GM12878 (cell line): ENCODE results near the gene ADAMTS2. TPM values are rescaled to one million over a fixed set of nuclear protein-coding genes. Genes with fewer than 3 reads are reported as not detected.

Source experiments
- ATAC-seq: fragments of 200-7000 bp; cut with Tn5 transposase; 3 replicates; pipeline ENCODE4 v1.9.1; 2020; ENCODE audit warnings: mild to moderate bottlenecking, moderate library complexity
- BruUV-seq: library from RNA; stranded (reverse); fragments of 400-500 nt; replicated peaks from 2 replicates; lab custom pipeline; 2021; lab: Mats Ljungman, UMichigan
- CTCF ChIA-PET: fragments of 300-600 bp; sonication (Branson Sonifier 250); formaldehyde crosslinking; extraction: SDS; loops from one replicate; lab custom pipeline; 2021; ENCODE audit warnings: inconsistent platforms; lab: Yijun Ruan, JAX
- POLR2A ChIA-PET: fragments of 350-600 bp; formaldehyde crosslinking; extraction: SDS; loops from one replicate; lab custom pipeline; 2021; ENCODE audit warnings: inconsistent platforms; lab: Charles Lee
- RAD21 ChIA-PET: fragments of 300-600 bp; sonication (Branson Sonifier 250); formaldehyde crosslinking; loops from one replicate; lab custom pipeline; 2023; ENCODE audit warnings: antibody characterized with exemption; ENCODE audit not compliant: unreplicated experiment; lab: Charles Lee
- SMC1A ChIA-PET: fragments of 300-600 bp; sonication (Branson Sonifier 250); formaldehyde crosslinking; loops from one replicate; lab custom pipeline; 2023; ENCODE audit not compliant: unreplicated experiment, uncharacterized antibody; lab: Charles Lee
- DNase-seq: peaks from one replicate; pipeline ENCODE4 v3.0.0-alpha.2; 2011; ENCODE audit warnings: low read depth, low spot score
- FAIRE-seq: peaks from 3 replicates; lab custom pipeline; 2011; peaks lifted over from hg19 to GRCh38; lab: Jason Lieb, UNC
- H2AFZ ChIP-seq: 2 replicates; pipeline ENCODE4 v1.6.0; 2011; ENCODE audit warnings: low read depth, low read length, control low read depth; ENCODE audit not compliant: control insufficient read depth
- H3K27ac ChIP-seq: 2 replicates; pipeline ENCODE4 v1.5.1; 2011; ENCODE audit warnings: control low read depth; ENCODE audit not compliant: control insufficient read depth, insufficient read depth
- H3K27me3 ChIP-seq, 2 experiments: replicated peaks in 1 of 2; 2 replicates each; pipeline versions ENCODE4 v1.6.0 to v1.6.1; 2011; ENCODE audit warnings: low read length in 1 of 2; ENCODE audit not compliant: control insufficient read depth in 2 of 2, insufficient read depth in 2 of 2
- H3K36me3 ChIP-seq, 2 experiments: 2 replicates each; pipeline ENCODE4 v1.5.1; 2011; ENCODE audit warnings: low read length in 1 of 2; ENCODE audit not compliant: control insufficient read depth in 2 of 2, insufficient read depth in 2 of 2
- H3K4me1 ChIP-seq: 2 replicates; pipeline ENCODE4 v1.6.1; 2011; ENCODE audit warnings: mild to moderate bottlenecking, low read length, moderate library complexity, mixed read lengths; ENCODE audit not compliant: control insufficient read depth, insufficient read depth
- H3K4me2 ChIP-seq: 2 replicates; pipeline ENCODE4 v1.6.0; 2011; ENCODE audit warnings: control low read depth; ENCODE audit not compliant: control insufficient read depth, insufficient read depth
- H3K4me3 ChIP-seq: fragments of 200-600 bp; sonication (generic); 2 replicates; pipeline ENCODE4 v1.5.1; 2016
- H3K79me2 ChIP-seq: 2 replicates; pipeline ENCODE4 v1.6.0; 2011; ENCODE audit warnings: low read length; ENCODE audit not compliant: control insufficient read depth, insufficient read depth
- H3K9ac ChIP-seq: 2 replicates; pipeline ENCODE4 v1.8.0; 2011; ENCODE audit warnings: low read length, control low read depth, mixed read lengths; ENCODE audit not compliant: control insufficient read depth, insufficient read depth
- H3K9me3 ChIP-seq: replicated peaks from 3 replicates; pipeline ENCODE4 v1.5.1; 2011; ENCODE audit warnings: mild to moderate bottlenecking, low read length; ENCODE audit not compliant: control insufficient read depth, insufficient read depth
- H4K20me1 ChIP-seq: 2 replicates; pipeline ENCODE4 v1.6.0; 2011; ENCODE audit not compliant: control insufficient read depth, insufficient read depth
- BACH1 ChIP-seq: fragments of 450-650 bp; IDR thresholded peaks from 2 replicates; pipeline ENCODE4 v1.6.1; 2017; ENCODE audit warnings: mild to moderate bottlenecking, borderline replicate concordance
- CBX5 ChIP-seq: sonication (generic); IDR thresholded peaks from 2 replicates; pipeline ENCODE4 v1.6.1; 2016; ENCODE audit warnings: low read depth, moderate library complexity, mild to moderate bottlenecking, inconsistent platforms
- EGR1 ChIP-seq, 2 experiments: IDR thresholded peaks; 1 replicate in 1 of 2; 2 replicates in 1 of 2; pipeline ENCODE4 v1.6.1; 2011 to 2012; ENCODE audit warnings: low read depth in 2 of 2, low read length in 2 of 2, borderline replicate concordance in 1 of 2, mild to moderate bottlenecking in 1 of 2, moderate library complexity in 1 of 2
- ESRRA ChIP-seq: IDR thresholded peaks from 2 replicates; pipeline ENCODE4 v1.6.1; 2012; ENCODE audit warnings: mild to moderate bottlenecking, low read length, improper control_type of control experiment
- HCFC1 ChIP-seq: fragments of 150-350 bp; IDR thresholded peaks from 2 replicates; pipeline ENCODE4 v1.6.1; 2014; ENCODE audit warnings: low read length
- MEF2A ChIP-seq: IDR thresholded peaks from 2 replicates; pipeline ENCODE4 v1.6.1; 2011; ENCODE audit warnings: low read depth, mild to moderate bottlenecking, low read length, moderate library complexity; ENCODE audit not compliant: insufficient read depth
- RAD21 ChIP-seq: IDR thresholded peaks from 2 replicates; pipeline ENCODE4 v1.6.1; 2011; ENCODE audit warnings: mild to moderate bottlenecking, low read depth, low read length, moderate library complexity; ENCODE audit not compliant: insufficient read depth
- RCOR1 ChIP-seq: conservative IDR thresholded peaks from 2 replicates; pipeline ENCODE4 v1.6.1; 2012; ENCODE audit warnings: low read depth, low read length, improper control_type of control experiment
- SMAD5 ChIP-seq: IDR thresholded peaks from 2 replicates; pipeline ENCODE4 v1.6.1; 2016; ENCODE audit warnings: antibody characterized with exemption, low read depth
- SMARCA5 ChIP-seq: fragments of 450-650 bp; IDR thresholded peaks from 2 replicates; pipeline ENCODE4 v1.6.1; 2017; ENCODE audit warnings: mild to moderate bottlenecking
- SREBF2 ChIP-seq: IDR thresholded peaks from 2 replicates; pipeline ENCODE4 v1.6.1; 2012; ENCODE audit warnings: mild to moderate bottlenecking, low read length
- TCF3 ChIP-seq: IDR thresholded peaks from 2 replicates; pipeline ENCODE4 v1.6.1; 2012; ENCODE audit warnings: low read depth, mild to moderate bottlenecking, low read length, borderline replicate concordance; ENCODE audit not compliant: insufficient read depth
- ZNF207 ChIP-seq: fragments of 450-650 bp; IDR thresholded peaks from 2 replicates; pipeline ENCODE4 v1.6.1; 2014; ENCODE audit warnings: antibody characterized with exemption, mild to moderate bottlenecking, borderline replicate concordance
- WGBS: methylation state at CpG from one replicate; pipeline ENCODE4 v1.1.6; 2016; ENCODE audit warnings: low lambda C conversion rate; ENCODE audit not compliant: insufficient replicate concordance, insufficient coverage; ENCODE audit errors: missing lambda C conversion rate; 5-methylcytosine and 5-hydroxymethylcytosine counted together
- in situ Hi-C: fragments of 300-500 bp; cut with MboI; formaldehyde crosslinking; loops from 9 replicates; pipeline ENCODE4 v1.14.3; 2018; ENCODE audit warnings: mixed read lengths
- intact Hi-C: fragments of 100-400 bp; cut with micrococcal nuclease; formaldehyde crosslinking; loops from one replicate; pipeline ENCODE4 v1.14.2; 2022; ENCODE audit not compliant: unreplicated experiment
- polyA plus RNA-seq, 11 experiments: library from polyadenylated mRNA; depleted of rRNA in 4 of 11; unstranded in 6 of 11; stranded (reverse) in 5 of 11; fragments of >200 nt; fragmentation: Nextera tagmentation in 4 of 11; fragmentation: Illumina TruSeq in 1 of 11; extraction: Ambion mirVana in 4 of 11; extraction: Trizol in 1 of 11; gene quantifications; 1 replicate in 1 of 11; 2 replicates in 10 of 11; pipeline versions ENCODE4 v1.2.1 to v1.2.3, GENCODE V29; 2011 to 2016; ENCODE audit warnings: inconsistent platforms in 2 of 11, missing spikeins in 2 of 11, low read depth in 1 of 11
- total RNA-seq, 4 experiments: library from RNA; depleted of rRNA in 3 of 4; stranded (reverse); fragments of >200 nt in 3 of 4; fragmentation: Illumina TruSeq in 1 of 4; extraction: Trizol in 1 of 4; gene quantifications; 2 replicates each; pipeline versions ENCODE4 v1.2.1 to v1.2.3, GENCODE V29; 2013 to 2021
- TF ChIP-seq, protein P1 (sequence below): IDR thresholded peaks from 2 replicates; pipeline ENCODE4 v1.6.1; 2012; ENCODE audit warnings: improper control_type of control experiment, low read depth, low read length; ENCODE audit not compliant: insufficient replicate concordance
- TF ChIP-seq, protein P2 (sequence below): IDR thresholded peaks from 2 replicates; pipeline ENCODE4 v1.6.1; 2012; ENCODE audit warnings: low read length, inconsistent platforms
- TF ChIP-seq, protein P3 (sequence below): IDR thresholded peaks from 2 replicates; pipeline ENCODE4 v1.6.1; 2012; ENCODE audit warnings: low read depth, low read length, improper control_type of control experiment

The ADAMTS2 gene
- total and polyA plus RNA-seq, 10 of the 15 experiments (the other 5 are each of a cell fraction or from before 2014, with no cell fraction given): 0.03 to 0.05 TPM; not detected in 8

DNA sequence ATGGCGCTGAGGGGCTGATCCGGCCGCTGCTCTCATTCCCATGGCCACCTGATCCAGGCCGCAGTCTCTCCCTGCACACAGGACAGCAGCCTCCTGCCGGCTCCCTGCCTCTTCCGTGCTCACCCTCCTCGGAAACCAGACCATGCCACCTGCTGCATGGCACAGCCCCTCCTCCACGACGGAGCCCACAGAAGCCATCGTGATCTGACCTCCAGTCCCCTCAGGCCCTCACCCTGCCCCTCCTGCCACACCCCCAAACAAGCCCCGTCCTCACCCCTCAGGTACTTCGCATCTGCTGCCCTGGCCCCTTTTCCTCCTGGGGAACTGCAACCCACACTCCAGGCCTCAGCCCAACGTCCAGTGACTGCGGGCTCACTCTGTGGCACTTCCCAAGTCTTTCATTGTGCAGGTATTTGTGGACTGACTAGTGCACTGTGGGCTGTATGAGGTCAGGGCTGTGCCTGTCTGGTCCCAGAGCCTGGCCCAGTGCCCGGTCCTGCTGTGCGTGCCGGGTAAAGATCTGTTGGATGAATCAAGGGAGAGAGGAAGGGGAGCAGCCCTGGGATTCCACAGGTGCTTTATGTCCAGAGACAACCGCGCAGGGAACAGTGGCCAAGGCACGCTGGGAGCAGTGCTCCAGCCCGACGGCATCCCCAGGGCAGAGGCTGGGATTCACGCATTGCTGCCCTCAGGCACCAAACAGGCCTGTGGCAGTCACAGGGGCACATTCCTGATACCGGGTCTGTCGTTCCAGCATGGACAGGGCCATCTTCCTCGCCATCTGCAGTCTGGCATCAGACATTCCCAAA is 86.1 kb downstream of the ADAMTS2 start:
- ATAC-seq: no peak
- Histone ChIP-seq H3K9me3 (no peaks in the 10 kb centered on the region; the same call in 2 of the 3 replicates), H2AFZ (no peak overlapping the region), H3K4me2 (no peak overlapping the region), H3K27ac (no peak overlapping the region), H4K20me1 (no peaks in the 10 kb centered on the region), H3K9ac (no peak overlapping the region), H3K27me3 (no peaks in the 10 kb centered on the region), H3K36me3 (no peaks in the 10 kb centered on the region), H3K4me1 (no peaks in the 10 kb centered on the region), H3K4me3 (no peak overlapping the region), H3K79me2 (no peaks in the 10 kb centered on the region)
- BruUV-seq: no TSS peak
- ChIA-PET CTCF (no interaction called here), RAD21 (no interaction called here), POLR2A (no interaction called here), SMC1A (no interaction called here)
- intact Hi-C loops (no loop called here), in situ Hi-C loops (no loop called here)
- no peak for FAIRE-seq
- 35% methylated on average over 26 of the region's 26 CpGs for WGBS
- no peak for DNase-seq
- TF ChIP-seq SMARCA5 (no peak), TCF3 (no peak), MEF2A (no peak), SREBF2 (no peak), HCFC1 (no peak), SMAD5 (no peak), BACH1 (no peak), CBX5 (no peak), ESRRA (no peak), EGR1 (IDR thresholded peaks at IDR 0.05; ENCODE audit: borderline replicate concordance in 1 of 2, low read depth in 2 of 2, low read length in 2 of 2) (no peak), RCOR1 (no peak), ZNF207 (no peak), RAD21 (no peak)
- TF ChIP-seq, protein P1, sequence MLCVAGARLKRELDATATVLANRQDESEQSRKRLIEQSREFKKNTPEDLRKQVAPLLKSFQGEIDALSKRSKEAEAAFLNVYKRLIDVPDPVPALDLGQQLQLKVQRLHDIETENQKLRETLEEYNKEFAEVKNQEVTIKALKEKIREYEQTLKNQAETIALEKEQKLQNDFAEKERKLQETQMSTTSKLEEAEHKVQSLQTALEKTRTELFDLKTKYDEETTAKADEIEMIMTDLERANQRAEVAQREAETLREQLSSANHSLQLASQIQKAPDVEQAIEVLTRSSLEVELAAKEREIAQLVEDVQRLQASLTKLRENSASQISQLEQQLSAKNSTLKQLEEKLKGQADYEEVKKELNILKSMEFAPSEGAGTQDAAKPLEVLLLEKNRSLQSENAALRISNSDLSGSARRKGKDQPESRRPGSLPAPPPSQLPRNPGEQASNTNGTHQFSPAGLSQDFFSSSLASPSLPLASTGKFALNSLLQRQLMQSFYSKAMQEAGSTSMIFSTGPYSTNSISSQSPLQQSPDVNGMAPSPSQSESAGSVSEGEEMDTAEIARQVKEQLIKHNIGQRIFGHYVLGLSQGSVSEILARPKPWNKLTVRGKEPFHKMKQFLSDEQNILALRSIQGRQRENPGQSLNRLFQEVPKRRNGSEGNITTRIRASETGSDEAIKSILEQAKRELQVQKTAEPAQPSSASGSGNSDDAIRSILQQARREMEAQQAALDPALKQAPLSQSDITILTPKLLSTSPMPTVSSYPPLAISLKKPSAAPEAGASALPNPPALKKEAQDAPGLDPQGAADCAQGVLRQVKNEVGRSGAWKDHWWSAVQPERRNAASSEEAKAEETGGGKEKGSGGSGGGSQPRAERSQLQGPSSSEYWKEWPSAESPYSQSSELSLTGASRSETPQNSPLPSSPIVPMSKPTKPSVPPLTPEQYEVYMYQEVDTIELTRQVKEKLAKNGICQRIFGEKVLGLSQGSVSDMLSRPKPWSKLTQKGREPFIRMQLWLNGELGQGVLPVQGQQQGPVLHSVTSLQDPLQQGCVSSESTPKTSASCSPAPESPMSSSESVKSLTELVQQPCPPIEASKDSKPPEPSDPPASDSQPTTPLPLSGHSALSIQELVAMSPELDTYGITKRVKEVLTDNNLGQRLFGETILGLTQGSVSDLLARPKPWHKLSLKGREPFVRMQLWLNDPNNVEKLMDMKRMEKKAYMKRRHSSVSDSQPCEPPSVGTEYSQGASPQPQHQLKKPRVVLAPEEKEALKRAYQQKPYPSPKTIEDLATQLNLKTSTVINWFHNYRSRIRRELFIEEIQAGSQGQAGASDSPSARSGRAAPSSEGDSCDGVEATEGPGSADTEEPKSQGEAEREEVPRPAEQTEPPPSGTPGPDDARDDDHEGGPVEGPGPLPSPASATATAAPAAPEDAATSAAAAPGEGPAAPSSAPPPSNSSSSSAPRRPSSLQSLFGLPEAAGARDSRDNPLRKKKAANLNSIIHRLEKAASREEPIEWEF: no peak
- TF ChIP-seq, protein P2, sequence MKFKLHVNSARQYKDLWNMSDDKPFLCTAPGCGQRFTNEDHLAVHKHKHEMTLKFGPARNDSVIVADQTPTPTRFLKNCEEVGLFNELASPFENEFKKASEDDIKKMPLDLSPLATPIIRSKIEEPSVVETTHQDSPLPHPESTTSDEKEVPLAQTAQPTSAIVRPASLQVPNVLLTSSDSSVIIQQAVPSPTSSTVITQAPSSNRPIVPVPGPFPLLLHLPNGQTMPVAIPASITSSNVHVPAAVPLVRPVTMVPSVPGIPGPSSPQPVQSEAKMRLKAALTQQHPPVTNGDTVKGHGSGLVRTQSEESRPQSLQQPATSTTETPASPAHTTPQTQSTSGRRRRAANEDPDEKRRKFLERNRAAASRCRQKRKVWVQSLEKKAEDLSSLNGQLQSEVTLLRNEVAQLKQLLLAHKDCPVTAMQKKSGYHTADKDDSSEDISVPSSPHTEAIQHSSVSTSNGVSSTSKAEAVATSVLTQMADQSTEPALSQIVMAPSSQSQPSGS: no peak
- TF ChIP-seq, protein P3, sequence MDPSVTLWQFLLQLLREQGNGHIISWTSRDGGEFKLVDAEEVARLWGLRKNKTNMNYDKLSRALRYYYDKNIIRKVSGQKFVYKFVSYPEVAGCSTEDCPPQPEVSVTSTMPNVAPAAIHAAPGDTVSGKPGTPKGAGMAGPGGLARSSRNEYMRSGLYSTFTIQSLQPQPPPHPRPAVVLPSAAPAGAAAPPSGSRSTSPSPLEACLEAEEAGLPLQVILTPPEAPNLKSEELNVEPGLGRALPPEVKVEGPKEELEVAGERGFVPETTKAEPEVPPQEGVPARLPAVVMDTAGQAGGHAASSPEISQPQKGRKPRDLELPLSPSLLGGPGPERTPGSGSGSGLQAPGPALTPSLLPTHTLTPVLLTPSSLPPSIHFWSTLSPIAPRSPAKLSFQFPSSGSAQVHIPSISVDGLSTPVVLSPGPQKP: no peak
